Activated naive CD4-positive, alpha-beta T cell treated with anti-CD3 and anti-CD28 coated beads, Interleukin-2, amount 50 U/mL, for 72 hours (primary cell): Measurements from ENCODE around the gene TAS2R46. TPM values are rescaled to one million over a fixed set of nuclear protein-coding genes. Genes with fewer than 3 reads are reported as not detected.

Experiments
- total RNA-seq, 2 donors: library from RNA; stranded (reverse); gene quantifications; one replicate each; pipeline ENCODE4 v1.2.3, GENCODE V29; 2022

The TAS2R46 gene
- total RNA-seq, 2 donors from 2014 or later = 1.5 to 2.4 TPM

Other genes starting within 250 kb of the TAS2R46 start
- not detected for gene TAS2R10, start 235.9 kb downstream of the TAS2R46 start, total RNA-seq
- gene PRR4, start 212.8 kb downstream of the TAS2R46 start, total RNA-seq = 1 to 10 TPM in 1 of 2 donors, under 1 TPM in 1; 0.48 to 2.4 TPM
- 10 to 100 TPM in 1 of 2 donors, 1 to 10 TPM in 1; 7.8 to 25.1 TPM for gene PRH1, start 178.0 kb downstream of the TAS2R46 start, total RNA-seq
- 1 to 10 TPM in 1 of 2 donors, under 1 TPM in 1; 0.23 to 1.3 TPM for gene TAS2R13, start 152.7 kb downstream of the TAS2R46 start, total RNA-seq
- gene PRH2, start 133.1 kb downstream of the TAS2R46 start, total RNA-seq = not detected
- 1 to 10 TPM; 1.0 to 3.0 TPM for gene TAS2R14, start 123.0 kb downstream of the TAS2R46 start, total RNA-seq
- gene TAS2R50, start 75.4 kb downstream of the TAS2R46 start, total RNA-seq = 1 to 10 TPM in 1 of 2 donors, under 1 TPM in 1; 0.55 to 1.3 TPM
- gene TAS2R20, start 64.0 kb downstream of the TAS2R46 start, total RNA-seq = 1 to 10 TPM; 1.5 to 3.7 TPM
- gene TAS2R19, start 39.7 kb downstream of the TAS2R46 start, total RNA-seq = 1 to 10 TPM; 3.2 to 4.7 TPM
- 1 to 10 TPM; 4.3 to 4.4 TPM for gene TAS2R31, start 30.9 kb downstream of the TAS2R46 start, total RNA-seq
- gene TAS2R43, start 30.0 kb upstream of the TAS2R46 start, total RNA-seq = 1 to 10 TPM in 1 of 2 donors, under 1 TPM in 1; 0.30 to 2.7 TPM
- 1 to 10 TPM; 2.9 to 3.9 TPM for gene TAS2R30, start 72.3 kb upstream of the TAS2R46 start, total RNA-seq
- gene SMIM10L1, start 108.9 kb upstream of the TAS2R46 start, total RNA-seq = 1 to 10 TPM; 5.4 to 7.0 TPM
- gene TAS2R42, start 124.6 kb upstream of the TAS2R46 start, total RNA-seq = not detected
- not detected for gene PRB3, start 207.4 kb upstream of the TAS2R46 start, total RNA-seq
- gene PRB4, start 248.1 kb upstream of the TAS2R46 start, total RNA-seq = not detected